HG03571 (cell line): Measurements from ENCODE around the gene GPAT3.
A peak's percentile ranks its signal among the peaks of the same experiment; 100 is the strongest.
"Not testable (repeated sequence)": the region's sequence is repeated elsewhere in the genome, so short reads cannot be mapped to it uniquely, and the experiment has no call there.

Experiments used
- ATAC-seq: cut with Tn5 transposase; IDR thresholded peaks from one replicate; pipeline ENCODE4 v1.9.1; 2021; ENCODE audit not compliant: unreplicated experiment

Gene GPAT3

GRCh38 chr4:83548151-83548905, 12.4 kb downstream of the GPAT3 start:
- ATAC-seq = peak; percentile 76

GRCh38 chr4:83552083-83552482, 16.2 kb downstream of the GPAT3 start:
- ATAC-seq = no peak

GRCh38 chr4:83552924-83553323, 17.0 kb downstream of the GPAT3 start:
- ATAC-seq = peak; percentile 53

- ATAC-seq = no peak
Measured at GRCh38 chr4:83556006-83556707, 20.2 kb downstream of the GPAT3 start.

- ATAC-seq = no peak
Measured at GRCh38 chr4:83556816-83557215, 20.9 kb downstream of the GPAT3 start.

- no peak for ATAC-seq
Measured at GRCh38 chr4:83558059-83558653, 22.2 kb downstream of the GPAT3 start.

GRCh38 chr4:83558680-83559079, 22.8 kb downstream of the GPAT3 start:
- no peak for ATAC-seq

GRCh38 chr4:83560523-83560922, 24.6 kb downstream of the GPAT3 start:
- no peak for ATAC-seq

- ATAC-seq = no peak
Measured at GRCh38 chr4:83561381-83561780, 25.5 kb downstream of the GPAT3 start.

- ATAC-seq = no peak
Measured at GRCh38 chr4:83563998-83564397, 28.1 kb downstream of the GPAT3 start.

GRCh38 chr4:83568062-83568461, 32.2 kb downstream of the GPAT3 start:
- no peak for ATAC-seq

- no peak for ATAC-seq
Measured at GRCh38 chr4:83569429-83569828, 33.5 kb downstream of the GPAT3 start.

- peak; percentile 74 for ATAC-seq
Measured at GRCh38 chr4:83569987-83570386, 34.1 kb downstream of the GPAT3 start.

- no peak for ATAC-seq
Measured at GRCh38 chr4:83572848-83573247, 36.9 kb downstream of the GPAT3 start.

GRCh38 chr4:83574247-83574646, 38.3 kb downstream of the GPAT3 start:
- no peak for ATAC-seq

GRCh38 chr4:83576237-83576636, 40.3 kb downstream of the GPAT3 start:
- not testable (repeated sequence) for ATAC-seq

GRCh38 chr4:83581411-83582288, 45.7 kb downstream of the GPAT3 start:
- peak; percentile 91 for ATAC-seq

- ATAC-seq = peak; percentile 51
Measured at GRCh38 chr4:83582289-83582785, 46.4 kb downstream of the GPAT3 start.

GRCh38 chr4:83585982-83586508, 50.1 kb downstream of the GPAT3 start:
- ATAC-seq = no peak

- no peak for ATAC-seq
Measured at GRCh38 chr4:83589279-83589678, 53.4 kb downstream of the GPAT3 start.

- no peak for ATAC-seq
Measured at GRCh38 chr4:83591056-83591455, 55.1 kb downstream of the GPAT3 start.
